ENCODE data around the gene PDCD2L.

DNA sequence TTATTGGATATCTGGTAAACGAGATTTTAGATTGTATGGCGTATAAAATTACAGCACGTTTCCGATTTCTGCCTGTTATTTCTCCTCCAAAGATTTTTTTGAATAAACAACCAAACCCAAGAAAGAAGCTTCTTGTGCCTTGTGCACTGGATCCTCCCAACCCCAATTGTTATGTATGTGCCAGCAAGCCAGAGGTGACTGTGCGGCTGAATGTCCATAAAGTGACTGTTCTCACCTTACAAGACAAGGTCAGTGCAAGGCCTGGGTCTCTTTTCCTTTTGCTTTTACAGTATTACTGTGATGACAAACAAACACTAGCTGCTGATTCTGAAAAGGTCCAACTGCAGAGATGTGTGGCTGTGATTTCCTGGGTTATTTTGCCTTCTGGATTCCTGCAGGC lies 54.5 kb downstream of the PDCD2L start:
- TF ChIP-seq EP300 (IDR thresholded peaks at IDR 0.05) (no peak), CTCF (IDR thresholded peaks at IDR 0.05) (no peak), POLR2A (IDR thresholded peaks at IDR 0.05) (no peak), POLR2AphosphoS5 (IDR thresholded peaks at IDR 0.05) (no peak)
